Activated CD4-positive, alpha-beta T cell treated with anti-CD3 and anti-CD28 coated beads for 36 hours (primary cell): ENCODE results near the gene LDLRAD4. TPM values are rescaled to one million over a fixed set of nuclear protein-coding genes. Genes with fewer than 3 reads are reported as not detected.

Experiments used
- ATAC-seq: fragments of 200-7000 bp; cut with Tn5 transposase; one replicate; pipeline ENCODE4 v1.10.0; 2021; ENCODE audit warnings: mild to moderate bottlenecking, moderate library complexity
- CTCF ChIA-PET: fragments of 350-600 bp; sonication (Branson Sonifier 250); formaldehyde crosslinking; loops from one replicate; lab custom pipeline; 2021; ENCODE audit warnings: antibody characterized with exemption; lab: Charles Lee
- POLR2A ChIA-PET: fragments of 350-600 bp; sonication (Branson Sonifier 250); formaldehyde crosslinking; loops from one replicate; lab custom pipeline; 2021; ENCODE audit warnings: antibody characterized with exemption, inconsistent platforms; lab: Charles Lee
- DNase-seq: peaks from one replicate; pipeline ENCODE4 v3.0.0-alpha.2; 2020
- H3K27ac Mint-ChIP-seq: one replicate; pipeline ENCODE4 v1.8.0; 2021; ENCODE audit warnings: mixed read lengths
- H3K27me3 Mint-ChIP-seq: one replicate; pipeline ENCODE4 v1.8.0; 2021; ENCODE audit warnings: mixed read lengths
- H3K36me3 Mint-ChIP-seq: one replicate; pipeline ENCODE4 v1.8.0; 2021; ENCODE audit warnings: low read depth, mixed read lengths
- H3K4me1 Mint-ChIP-seq: one replicate; pipeline ENCODE4 v1.8.0; 2021; ENCODE audit warnings: mixed read lengths
- H3K4me3 Mint-ChIP-seq: one replicate; pipeline ENCODE4 v1.8.0; 2021; ENCODE audit warnings: mild to moderate bottlenecking, moderate library complexity, mixed read lengths
- H3K9me3 Mint-ChIP-seq: one replicate; pipeline ENCODE4 v1.8.0; 2021; ENCODE audit warnings: low read depth, mixed read lengths
- intact Hi-C, 2 experiments: fragments of 100-400 bp; cut with DNase I in 1 of 2; cut with micrococcal nuclease in 1 of 2; formaldehyde crosslinking; loops; one replicate each; pipeline versions ENCODE4 v1.14.2 to v1.15.1; 2022 to 2024; cut with DNase I, micrococcal nuclease
- total RNA-seq, 2 experiments: library from RNA; stranded (reverse); gene quantifications; one replicate each; pipeline ENCODE4 v1.2.3, GENCODE V29; 2021

Gene LDLRAD4
- total RNA-seq, 2 experiments from 2014 or later: 29.3 to 32.2 TPM

DNA sequence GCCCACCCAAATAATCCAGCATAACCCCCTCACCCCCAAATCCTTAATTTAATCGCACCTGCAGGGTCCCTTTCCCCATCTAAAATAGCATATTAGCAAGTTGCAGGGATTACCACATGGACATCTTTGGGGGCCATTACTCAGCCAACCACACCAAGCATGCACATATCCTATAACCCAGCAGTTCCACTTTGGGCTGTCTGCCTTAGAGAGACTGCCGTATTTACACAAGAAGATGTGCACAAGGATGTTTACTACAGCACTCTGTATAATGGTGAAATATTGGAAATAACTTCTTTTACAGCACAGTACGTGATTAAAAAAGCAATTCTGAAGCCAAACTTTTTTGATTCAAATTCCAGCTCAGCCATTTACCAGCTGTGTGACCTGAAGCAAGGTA lies 17.3 kb upstream of the LDLRAD4 start:
- Mint-ChIP-seq H3K36me3 (peaks cover 8% of the 10 kb centered on the region), H3K4me3 (no peak overlapping the region), H3K27me3 (peaks cover 13% of the 10 kb centered on the region), H3K27ac (no peak overlapping the region), H3K4me1 (no peaks in the 10 kb centered on the region), H3K9me3 (peaks cover 17% of the 10 kb centered on the region)
- CTCF ChIA-PET: interaction anchor here (1.0 to 1.5 kb wide), 2 partner anchors 15 to 42 kb away, joined by 3 read pairs; no protein-coding TSS in a partner anchor
- intact Hi-C loops: no loop called here
- DNase-seq: no peak
- POLR2A ChIA-PET: no interaction called here
- no peak for ATAC-seq

DNA sequence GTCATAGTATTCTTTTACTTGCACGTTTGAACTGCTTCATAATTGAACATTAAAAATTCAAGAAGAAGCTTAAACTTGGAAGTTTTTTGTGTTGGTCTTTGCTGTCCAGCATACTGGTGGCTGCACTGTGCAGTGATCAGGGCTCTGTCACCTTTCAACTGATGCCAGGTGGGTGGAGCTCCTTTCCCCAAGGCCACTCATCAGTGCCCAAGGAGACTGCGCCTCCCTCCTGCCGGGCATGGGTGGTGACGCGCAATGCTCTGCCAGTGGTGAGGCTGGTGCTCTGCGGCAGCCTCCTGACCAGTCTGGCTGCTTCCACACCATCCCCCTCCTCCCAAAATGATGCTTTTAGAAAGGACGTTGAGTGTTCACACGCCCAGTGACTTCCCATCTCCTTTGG lies 16.0 kb upstream of the LDLRAD4 start:
- intact Hi-C loops: no loop called here
- peaks cover 4% of the 10 kb centered on the region for H3K4me1 Mint-ChIP-seq
- peaks cover 17% of the 10 kb centered on the region for H3K9me3 Mint-ChIP-seq
- peaks cover 19% of the 10 kb centered on the region for H3K27me3 Mint-ChIP-seq
- ATAC-seq (no peak), DNase-seq (no peak)
- H3K36me3 Mint-ChIP-seq: peaks cover 8% of the 10 kb centered on the region
- H3K27ac Mint-ChIP-seq: no peak overlapping the region
- no peak overlapping the region for H3K4me3 Mint-ChIP-seq
- POLR2A ChIA-PET: no interaction called here
- CTCF ChIA-PET: interaction anchor here (1.0 kb wide), 1 partner anchor 37 kb away, joined by 3 read pairs; no protein-coding TSS in a partner anchor

DNA sequence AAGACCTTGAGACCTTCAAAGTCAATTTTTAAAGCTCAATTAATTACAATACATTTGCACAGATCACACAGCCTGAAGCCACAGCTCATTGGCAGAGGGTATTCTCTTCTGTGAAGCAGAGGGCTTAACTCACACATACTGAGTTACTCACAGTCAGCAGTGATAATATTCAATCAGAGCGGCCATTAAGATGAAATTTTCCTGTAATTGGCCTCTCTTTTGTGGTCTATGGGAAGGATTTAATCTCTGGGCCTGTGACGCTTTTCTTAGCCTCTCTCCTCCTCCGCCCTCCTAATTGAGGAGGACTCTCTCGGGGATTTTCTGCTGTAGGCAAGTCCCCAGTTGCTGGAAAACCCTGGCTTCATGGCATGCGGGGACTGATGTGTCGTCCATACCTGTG lies 12.3 kb upstream of the LDLRAD4 start:
- peaks cover 4% of the 10 kb centered on the region for H3K4me1 Mint-ChIP-seq
- DNase-seq: no peak
- intact Hi-C loops: no loop called here
- POLR2A ChIA-PET: interaction anchor here (0.6 kb wide), 1 partner anchor 190 kb away, joined by 4 read pairs; no protein-coding TSS in a partner anchor
- no peaks in the 10 kb centered on the region for H3K36me3 Mint-ChIP-seq
- no peak for ATAC-seq
- H3K4me3 Mint-ChIP-seq: no peak overlapping the region
- CTCF ChIA-PET: interaction anchor here (1.0 kb wide), 2 partner anchors 9 to 184 kb away, joined by 3 read pairs; no protein-coding TSS in a partner anchor
- H3K27me3 Mint-ChIP-seq: peaks cover 21% of the 10 kb centered on the region
- no peak overlapping the region for H3K27ac Mint-ChIP-seq
- no peaks in the 10 kb centered on the region for H3K9me3 Mint-ChIP-seq

DNA sequence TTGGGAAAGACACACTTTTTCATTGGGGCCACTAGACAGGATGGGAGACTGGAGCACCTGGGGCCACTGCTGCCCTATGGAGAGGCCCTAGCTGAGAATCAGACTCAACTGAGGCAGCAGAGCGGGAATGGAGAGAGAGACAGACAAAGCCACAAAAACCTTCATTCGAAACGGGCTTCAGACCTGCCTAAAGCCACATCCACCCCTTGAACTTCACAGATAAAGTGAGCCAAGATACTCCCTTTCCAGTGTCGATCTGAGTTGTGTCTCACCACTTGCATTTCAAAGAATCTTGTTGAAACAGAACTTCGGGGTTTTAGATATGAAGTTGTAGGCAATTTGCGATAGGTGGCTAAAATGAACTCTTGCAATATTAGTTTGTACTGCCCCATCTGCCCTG lies 11.3 kb upstream of the LDLRAD4 start:
- ATAC-seq (no peak), DNase-seq (no peak)
- Mint-ChIP-seq H3K27ac (no peak overlapping the region), H3K4me1 (peaks cover 4% of the 10 kb centered on the region), H3K36me3 (no peaks in the 10 kb centered on the region), H3K4me3 (no peak overlapping the region), H3K27me3 (peaks cover 21% of the 10 kb centered on the region), H3K9me3 (no peaks in the 10 kb centered on the region)
- ChIA-PET CTCF (interaction anchor here (0.6 to 0.8 kb wide), 2 partner anchors 48 to 77 kb away, joined by 3 to 4 read pairs; no protein-coding TSS in a partner anchor), POLR2A (interaction anchor here (0.6 kb wide), 1 partner anchor 169 kb away, joined by 4 read pairs; no protein-coding TSS in a partner anchor)
- intact Hi-C loops: no loop called here

DNA sequence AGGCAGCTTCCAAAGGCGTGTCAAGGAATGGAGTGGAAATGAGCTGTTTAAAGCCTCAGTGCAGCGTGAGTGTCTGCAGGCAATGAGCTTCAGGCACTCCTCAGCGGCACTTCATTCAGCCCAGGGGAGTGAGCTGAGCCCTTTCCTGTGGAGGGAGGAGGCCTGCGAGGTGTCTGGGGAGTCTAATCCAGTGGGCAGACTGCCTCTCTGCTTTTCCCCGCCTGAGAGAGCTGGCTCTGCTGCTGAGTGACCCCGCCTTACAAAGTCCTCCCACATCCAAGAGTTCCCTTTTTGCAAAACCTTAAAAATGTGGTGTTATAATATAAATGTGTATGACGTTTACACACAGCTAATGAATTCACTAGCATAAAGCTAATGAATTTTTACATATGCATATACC lies 7.0 kb upstream of the LDLRAD4 start:
- ChIA-PET CTCF (interaction anchor here (0.5 kb wide), 1 partner anchor 14 kb away, joined by 3 read pairs; no protein-coding TSS in a partner anchor), POLR2A (no interaction called here)
- H3K36me3 Mint-ChIP-seq: no peaks in the 10 kb centered on the region
- intact Hi-C loops: loop anchor here in 1 of 2 experiments (10.0 kb wide), 1 partner anchor 403 kb away; no protein-coding TSS in a partner anchor
- ATAC-seq (no peak), DNase-seq (no peak)
- peaks cover 20% of the 10 kb centered on the region for H3K27me3 Mint-ChIP-seq
- H3K27ac Mint-ChIP-seq: no peak overlapping the region
- H3K9me3 Mint-ChIP-seq: no peaks in the 10 kb centered on the region
- no peak overlapping the region for H3K4me3 Mint-ChIP-seq
- H3K4me1 Mint-ChIP-seq: peaks cover 8% of the 10 kb centered on the region

DNA sequence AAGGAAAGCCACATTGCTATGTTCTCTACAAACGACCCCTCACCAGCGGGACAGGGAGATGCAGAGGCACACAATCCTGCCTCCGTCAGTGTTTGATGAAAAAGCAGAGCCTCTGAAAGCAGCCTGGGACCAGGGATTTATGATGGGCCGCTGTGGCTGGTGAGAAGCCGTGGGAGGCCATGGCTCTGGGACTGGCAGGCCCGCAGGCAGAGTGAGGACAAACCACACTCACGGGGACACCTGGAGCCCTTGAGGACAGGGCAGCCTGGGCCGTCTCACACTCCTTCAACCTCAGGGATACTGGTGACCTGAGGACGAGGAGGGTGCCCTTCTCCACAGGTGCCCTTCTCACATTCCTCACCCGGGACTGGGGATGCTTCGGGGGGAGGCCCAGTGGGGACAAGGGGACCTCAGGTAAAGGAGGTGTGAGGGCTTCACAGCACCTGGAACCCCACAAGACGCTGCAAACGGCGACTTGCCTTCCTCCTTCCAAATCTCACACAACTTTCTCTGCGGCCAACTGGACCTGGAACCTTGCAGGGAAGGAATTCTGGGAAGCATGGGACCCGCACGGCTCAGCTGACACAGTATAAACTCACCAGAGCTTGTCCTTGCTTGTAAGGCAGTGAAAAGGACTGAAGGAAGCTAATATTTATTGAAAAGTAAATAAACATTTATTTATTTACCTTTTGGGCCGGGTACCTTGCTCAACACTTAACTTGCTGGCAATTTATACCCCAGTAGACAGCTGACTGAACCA lies 5.3 kb upstream of the LDLRAD4 start:
- ATAC-seq (no peak), DNase-seq (no peak)
- CTCF ChIA-PET: interaction anchor here (0.6 kb wide), 2 partner anchors 225 to 240 kb away, joined by 3 read pairs; no protein-coding TSS in a partner anchor
- no peak overlapping the region for H3K4me3 Mint-ChIP-seq
- no peaks in the 10 kb centered on the region for H3K9me3 Mint-ChIP-seq
- H3K36me3 Mint-ChIP-seq: no peaks in the 10 kb centered on the region
- POLR2A ChIA-PET: no interaction called here
- peaks cover 15% of the 10 kb centered on the region for H3K27me3 Mint-ChIP-seq
- peaks cover 8% of the 10 kb centered on the region for H3K4me1 Mint-ChIP-seq
- intact Hi-C loops: loop anchor here in 1 of 2 experiments (10.0 kb wide), 1 partner anchor 402 kb away; no protein-coding TSS in a partner anchor
- H3K27ac Mint-ChIP-seq: no peak overlapping the region

DNA sequence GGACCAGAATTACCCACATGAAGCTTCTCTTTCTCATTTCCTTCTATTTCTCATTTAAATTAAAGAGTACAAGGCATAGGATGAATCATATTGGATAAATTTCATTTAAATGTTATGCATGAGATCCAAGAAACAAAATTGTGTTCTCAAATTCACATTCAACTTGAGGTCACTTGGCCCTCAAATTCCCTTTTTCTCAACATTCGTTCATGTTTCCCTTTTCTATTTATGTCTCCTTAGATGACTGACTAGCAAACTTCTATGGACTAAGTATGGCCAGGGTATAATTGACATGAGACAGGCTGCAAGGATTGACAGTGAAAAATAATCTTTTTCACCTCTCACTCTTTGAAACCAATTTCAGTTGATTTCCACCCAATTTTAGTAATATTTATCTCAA lies 4.0 kb upstream of the LDLRAD4 start:
- Mint-ChIP-seq H3K9me3 (no peaks in the 10 kb centered on the region), H3K4me1 (peaks cover 16% of the 10 kb centered on the region), H3K4me3 (no peak overlapping the region), H3K36me3 (no peaks in the 10 kb centered on the region), H3K27me3 (peaks cover 12% of the 10 kb centered on the region), H3K27ac (no peak overlapping the region)
- POLR2A ChIA-PET: no interaction called here
- ATAC-seq (no peak), DNase-seq (no peak)
- intact Hi-C loops: loop anchor here (5.0 to 10.0 kb wide), 5 partner anchors 73 to 400 kb away; no protein-coding TSS in a partner anchor
- CTCF ChIA-PET: interaction anchor here (0.7 to 1.7 kb wide), 2 partner anchors 36 to 154 kb away, joined by 4 to 5 read pairs; no protein-coding TSS in a partner anchor

DNA sequence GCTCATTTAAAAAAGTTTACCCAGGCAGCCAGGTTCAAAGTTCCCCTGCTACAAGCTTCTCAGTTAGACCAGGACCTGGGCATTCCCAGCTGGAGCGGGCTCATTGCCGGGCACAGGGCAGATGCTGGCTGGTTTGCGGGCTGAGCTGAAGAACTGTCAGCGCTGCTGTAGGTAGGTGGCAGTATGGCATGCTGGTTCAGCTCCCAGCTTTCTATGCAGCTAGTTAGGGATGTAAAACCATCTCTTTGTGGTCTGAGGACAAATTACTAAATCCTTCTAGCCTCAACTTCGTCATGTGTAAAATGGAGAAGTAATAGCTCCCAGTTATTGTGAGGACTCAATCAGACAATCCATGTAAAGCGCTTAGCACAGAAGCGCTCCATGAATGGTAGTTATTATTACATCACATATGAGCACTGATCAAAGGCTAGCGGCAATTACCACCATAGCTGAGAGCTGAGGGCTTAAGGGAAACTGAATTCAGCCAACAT lies 2.4 kb upstream of the LDLRAD4 start:
- Mint-ChIP-seq H3K27ac (no peak overlapping the region), H3K4me1 (peaks cover 27% of the 10 kb centered on the region), H3K36me3 (no peaks in the 10 kb centered on the region), H3K27me3 (peaks cover 15% of the 10 kb centered on the region), H3K4me3 (peak overlapping the region; percentile 77), H3K9me3 (no peaks in the 10 kb centered on the region)
- intact Hi-C loops: loop anchor here (1.0 to 10.0 kb wide), 16 partner anchors 71 to 585 kb away; partner anchors contain the start of genes FAM210A (in 2 of the 2) and RNMT (in 2 of the 2)
- ChIA-PET POLR2A (interaction anchor here (0.7 to 1.4 kb wide), 5 partner anchors 50 to 223 kb away, joined by 3 to 7 read pairs (median 4); no protein-coding TSS in a partner anchor), CTCF (interaction anchor here (0.5 to 2.1 kb wide), 61 partner anchors 9 to 597 kb away, joined by 3 to 17 read pairs (median 4); no protein-coding TSS in a partner anchor)
- DNase-seq (peak; percentile 79), ATAC-seq (peak; percentile 70)

DNA sequence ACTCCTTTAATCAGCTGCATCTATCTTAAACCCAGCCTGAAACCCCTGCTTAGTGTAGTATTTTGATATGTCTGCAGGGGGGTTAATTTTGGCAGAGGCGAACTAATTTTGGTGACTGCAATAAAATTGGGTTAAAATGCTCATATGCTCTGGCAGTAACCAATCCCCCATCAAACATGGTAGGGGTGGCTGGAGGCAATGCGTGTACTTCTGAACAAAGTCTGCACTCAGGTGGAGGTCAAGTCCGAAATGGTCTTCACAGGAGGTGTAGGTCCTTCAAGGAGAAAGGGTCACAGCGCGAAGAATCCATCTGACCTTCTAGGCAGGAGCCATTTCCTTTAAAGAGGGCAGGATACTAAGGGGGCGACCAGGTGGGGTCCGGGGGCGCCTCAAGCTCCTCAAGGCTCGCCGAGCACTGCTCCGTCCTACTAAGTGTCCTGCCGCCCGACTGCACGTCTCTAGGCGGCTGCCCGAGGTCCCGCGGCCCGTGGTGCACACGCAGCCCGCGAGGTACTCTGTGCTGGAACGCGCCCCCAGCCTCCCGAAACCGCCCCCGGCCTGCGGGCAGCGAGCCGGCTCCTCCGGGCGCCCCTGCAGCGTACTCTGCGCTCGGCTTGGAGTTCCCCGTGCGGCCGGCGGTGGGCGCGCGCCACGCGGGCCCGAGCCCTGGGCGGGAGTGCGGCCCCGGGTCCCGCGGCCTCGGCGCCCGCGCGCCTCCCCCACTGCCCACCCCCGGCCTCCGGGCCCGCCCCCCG lies 1.7 kb upstream of the LDLRAD4 start:
- DNase-seq (peak; percentile 71), ATAC-seq (peak; percentile 52)
- H3K36me3 Mint-ChIP-seq: no peaks in the 10 kb centered on the region
- H3K27me3 Mint-ChIP-seq: peaks cover 15% of the 10 kb centered on the region
- intact Hi-C loops: loop anchor here (1.0 to 10.0 kb wide), 17 partner anchors 49 to 584 kb away; partner anchors contain the start of genes FAM210A (in 2 of the 2) and RNMT (in 2 of the 2)
- CTCF ChIA-PET: interaction anchor here (0.5 to 2.1 kb wide), 55 partner anchors 8 to 596 kb away, joined by 3 to 17 read pairs (median 4); no protein-coding TSS in a partner anchor
- no peaks in the 10 kb centered on the region for H3K9me3 Mint-ChIP-seq
- peaks cover 32% of the 10 kb centered on the region for H3K4me1 Mint-ChIP-seq
- peak overlapping the region; percentile 83 for H3K27ac Mint-ChIP-seq
- POLR2A ChIA-PET: interaction anchor here (0.6 to 1.4 kb wide), 7 partner anchors 50 to 361 kb away, joined by 3 to 7 read pairs (median 3); no protein-coding TSS in a partner anchor
- peak overlapping the region; percentile 77 for H3K4me3 Mint-ChIP-seq

DNA sequence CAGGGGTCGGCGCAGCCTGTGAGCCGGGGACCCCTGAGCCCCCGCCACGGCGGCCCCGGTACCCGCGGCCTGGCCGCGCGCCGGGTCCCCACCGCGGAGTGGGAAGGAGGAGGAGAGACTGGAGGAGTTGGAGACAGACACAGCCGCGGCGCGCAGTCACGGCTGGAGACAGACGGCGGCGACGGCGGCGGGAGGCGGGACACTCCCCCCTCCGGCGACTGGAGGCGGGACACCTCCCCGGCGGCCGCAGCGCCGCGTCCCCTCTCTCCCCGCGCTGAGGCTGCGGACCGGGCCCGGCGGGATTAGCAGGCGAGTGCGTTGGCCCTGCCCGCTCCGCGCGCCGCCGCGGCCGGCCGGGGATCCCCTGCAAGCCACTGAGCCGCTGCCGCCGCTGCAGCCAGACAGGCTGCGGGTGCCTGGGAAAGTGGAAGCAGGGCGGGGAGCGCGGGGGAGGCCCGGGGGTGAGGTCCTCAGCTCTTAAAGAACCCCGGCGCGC lies 1.0 kb upstream of the LDLRAD4 start:
- ChIA-PET CTCF (interaction anchor here (1.9 kb wide), 3 partner anchors 96 to 307 kb away, joined by 6 to 9 read pairs (median 7); no protein-coding TSS in a partner anchor), POLR2A (interaction anchor here (1.0 kb wide), 1 partner anchor 61 kb away, joined by 3 read pairs; no protein-coding TSS in a partner anchor)
- Mint-ChIP-seq H3K27me3 (peaks cover 15% of the 10 kb centered on the region), H3K4me1 (peaks cover 36% of the 10 kb centered on the region), H3K4me3 (no peak overlapping the region), H3K36me3 (no peaks in the 10 kb centered on the region), H3K9me3 (no peaks in the 10 kb centered on the region), H3K27ac (no peak overlapping the region)
- DNase-seq (peak; percentile 78), ATAC-seq (peak; percentile 50)
- intact Hi-C loops: loop anchor here (1.0 to 10.0 kb wide), 13 partner anchors 49 to 509 kb away; partner anchors contain the start of genes FAM210A (in 1 of the 2) and RNMT (in 1 of the 2)
